OCI-LY1 (cell line): ENCODE results near the gene CXADR.

Source experiments
- H2AFZ ChIP-seq: fragments of 200-600 bp; sonication (generic), shearing (Covaris generic); 2 replicates; pipeline ENCODE4 v1.6.0; 2014; ENCODE audit warnings: antibody characterized with exemption, mild to moderate bottlenecking, low read length
- H3F3A ChIP-seq: fragments of 200-600 bp; sonication (generic), shearing (Covaris generic); 2 replicates; pipeline ENCODE4 v1.6.0; 2014; ENCODE audit warnings: mild to moderate bottlenecking, antibody characterized with exemption, low read length, moderate library complexity; ENCODE audit not compliant: insufficient read depth
- H3K27ac ChIP-seq: fragments of 200-600 bp; sonication (generic); 2 replicates; pipeline ENCODE4 v1.5.1; 2014; ENCODE audit warnings: low read length, mixed run types, mild to moderate bottlenecking, low read depth; ENCODE audit not compliant: poor library complexity, severe bottlenecking
- H3K27me3 ChIP-seq: fragments of 200-600 bp; sonication (generic); 2 replicates; pipeline ENCODE4 v1.6.0; 2014; ENCODE audit warnings: antibody characterized with exemption, mild to moderate bottlenecking, low read length, moderate library complexity; ENCODE audit not compliant: insufficient read depth
- H3K36me3 ChIP-seq: fragments of 200-600 bp; sonication (generic); 2 replicates; pipeline ENCODE4 v1.6.1; 2014; ENCODE audit warnings: mild to moderate bottlenecking, antibody characterized with exemption, low read length, moderate library complexity, mixed read lengths; ENCODE audit not compliant: insufficient read depth
- H3K4me1 ChIP-seq: fragments of 200-600 bp; sonication (generic); 2 replicates; pipeline ENCODE4 v1.5.1; 2014; ENCODE audit warnings: mild to moderate bottlenecking, low read length, moderate library complexity; ENCODE audit not compliant: insufficient read depth, severe bottlenecking
- H3K4me2 ChIP-seq: fragments of 200-600 bp; sonication (generic), shearing (Covaris generic); 2 replicates; pipeline ENCODE4 v1.6.1; 2014; ENCODE audit warnings: low read length
- H3K4me3 ChIP-seq: fragments of 200-600 bp; sonication (generic); 2 replicates; pipeline ENCODE4 v1.5.1; 2014; ENCODE audit warnings: low read length, low read depth, mild to moderate bottlenecking, mixed read lengths; ENCODE audit not compliant: poor library complexity, severe bottlenecking
- H3K79me2 ChIP-seq: fragments of 200-600 bp; shearing (Covaris generic); 2 replicates; pipeline ENCODE4 v1.6.1; 2016; ENCODE audit warnings: mixed run types, low read length, mixed read lengths; ENCODE audit not compliant: insufficient read depth
- H3K9ac ChIP-seq: fragments of 200-600 bp; sonication (generic), shearing (Covaris generic); 2 replicates; pipeline ENCODE4 v1.6.1; 2014; ENCODE audit warnings: mild to moderate bottlenecking, low read length, mixed read lengths
- H3K9me2 ChIP-seq: fragments of 200-600 bp; sonication (generic), shearing (Covaris generic); 2 replicates; pipeline ENCODE4 v1.6.1; 2014; ENCODE audit warnings: low read depth, mild to moderate bottlenecking, low read length, mixed read lengths
- H3K9me3 ChIP-seq: fragments of 200-600 bp; shearing (Covaris generic); 2 replicates; pipeline ENCODE4 v1.6.1; 2014; ENCODE audit warnings: low read length, mixed read lengths
- H4K20me1 ChIP-seq: fragments of 200-600 bp; sonication (generic), shearing (Covaris generic); 2 replicates; pipeline ENCODE4 v1.6.0; 2016; ENCODE audit warnings: mild to moderate bottlenecking, low read length; ENCODE audit not compliant: insufficient read depth
- EZH2 ChIP-seq: fragments of 200-600 bp; sonication (generic), shearing (Covaris generic); IDR thresholded peaks from 2 replicates; pipeline ENCODE4 v1.8.0; 2017; ENCODE audit warnings: borderline replicate concordance, mixed run types, mild to moderate bottlenecking, antibody characterized with exemption, low read length, moderate library complexity, mixed read lengths
- TF ChIP-seq, protein P1 (sequence below): fragments of 200-600 bp; sonication (generic), shearing (Covaris generic); IDR thresholded peaks from 2 replicates; pipeline ENCODE4 v1.5.1; 2017; ENCODE audit warnings: mild to moderate bottlenecking, antibody characterized with exemption, low read length, moderate library complexity, mixed read lengths

The CXADR gene

GRCh38 chr21:17495680-17496079 is 17.2 kb upstream of the CXADR start:
- Histone ChIP-seq H4K20me1 (no peaks in the 10 kb centered on the region), H3K9me3 (no peaks in the 10 kb centered on the region), H3K4me3 (no peak overlapping the region), H3K36me3 (no peaks in the 10 kb centered on the region), H3K9ac (no peak overlapping the region), H3K27me3 (no peaks in the 10 kb centered on the region), H3K79me2 (no peaks in the 10 kb centered on the region), H3K4me2 (no peak overlapping the region), H3F3A (no peaks in the 10 kb centered on the region), H3K9me2 (no peaks in the 10 kb centered on the region), H3K4me1 (no peaks in the 10 kb centered on the region), H3K27ac (no peak overlapping the region), H2AFZ (no peak overlapping the region)
- TF ChIP-seq, protein P1, sequence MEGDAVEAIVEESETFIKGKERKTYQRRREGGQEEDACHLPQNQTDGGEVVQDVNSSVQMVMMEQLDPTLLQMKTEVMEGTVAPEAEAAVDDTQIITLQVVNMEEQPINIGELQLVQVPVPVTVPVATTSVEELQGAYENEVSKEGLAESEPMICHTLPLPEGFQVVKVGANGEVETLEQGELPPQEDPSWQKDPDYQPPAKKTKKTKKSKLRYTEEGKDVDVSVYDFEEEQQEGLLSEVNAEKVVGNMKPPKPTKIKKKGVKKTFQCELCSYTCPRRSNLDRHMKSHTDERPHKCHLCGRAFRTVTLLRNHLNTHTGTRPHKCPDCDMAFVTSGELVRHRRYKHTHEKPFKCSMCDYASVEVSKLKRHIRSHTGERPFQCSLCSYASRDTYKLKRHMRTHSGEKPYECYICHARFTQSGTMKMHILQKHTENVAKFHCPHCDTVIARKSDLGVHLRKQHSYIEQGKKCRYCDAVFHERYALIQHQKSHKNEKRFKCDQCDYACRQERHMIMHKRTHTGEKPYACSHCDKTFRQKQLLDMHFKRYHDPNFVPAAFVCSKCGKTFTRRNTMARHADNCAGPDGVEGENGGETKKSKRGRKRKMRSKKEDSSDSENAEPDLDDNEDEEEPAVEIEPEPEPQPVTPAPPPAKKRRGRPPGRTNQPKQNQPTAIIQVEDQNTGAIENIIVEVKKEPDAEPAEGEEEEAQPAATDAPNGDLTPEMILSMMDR: no peak
- no peak for TF ChIP-seq EZH2

DNA sequence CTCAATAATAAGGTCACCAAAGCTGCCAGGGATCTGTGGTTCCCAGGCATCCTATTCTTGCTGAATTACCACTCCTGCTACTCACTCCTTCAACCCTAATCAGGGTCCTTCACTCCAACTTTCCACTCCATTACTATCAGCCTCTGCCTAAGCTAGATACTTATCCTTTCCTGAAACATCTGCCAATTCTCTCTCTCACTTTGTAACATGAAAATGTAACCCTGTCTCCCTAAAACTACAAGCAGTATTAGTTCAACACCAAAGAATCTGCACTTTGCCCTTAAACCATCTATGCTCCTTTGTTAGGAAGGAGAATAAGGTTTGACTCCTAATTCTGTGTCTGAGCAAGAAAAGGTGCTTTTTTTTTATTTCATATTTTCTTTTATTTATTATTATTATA is 15.5 kb upstream of the CXADR start:
- Histone ChIP-seq H4K20me1 (no peaks in the 10 kb centered on the region), H3K27ac (no peak overlapping the region), H2AFZ (no peak overlapping the region), H3K4me3 (no peak overlapping the region), H3K36me3 (no peaks in the 10 kb centered on the region), H3K4me1 (no peaks in the 10 kb centered on the region), H3K27me3 (no peaks in the 10 kb centered on the region), H3K9ac (no peak overlapping the region), H3K9me3 (no peaks in the 10 kb centered on the region), H3F3A (no peaks in the 10 kb centered on the region), H3K79me2 (no peaks in the 10 kb centered on the region), H3K4me2 (no peak overlapping the region), H3K9me2 (no peaks in the 10 kb centered on the region)
- TF ChIP-seq EZH2: no peak
- TF ChIP-seq, protein P1: no peak

- Histone ChIP-seq H3K27me3 (no peaks in the 10 kb centered on the region), H2AFZ (no peak overlapping the region), H3K9me2 (no peaks in the 10 kb centered on the region), H3K36me3 (no peaks in the 10 kb centered on the region), H3K9ac (no peak overlapping the region), H3K4me3 (no peak overlapping the region), H3K27ac (no peak overlapping the region), H3K79me2 (no peaks in the 10 kb centered on the region), H3K9me3 (no peaks in the 10 kb centered on the region), H3K4me1 (no peaks in the 10 kb centered on the region), H3F3A (no peaks in the 10 kb centered on the region), H3K4me2 (no peak overlapping the region), H4K20me1 (no peaks in the 10 kb centered on the region)
- no peak for TF ChIP-seq EZH2
- TF ChIP-seq, protein P1: no peak
Observed at GRCh38 chr21:17498586-17498985, 14.3 kb upstream of the CXADR start.
